HepG2 (cell line): ENCODE results near the gene RNF5. TPM values are rescaled to one million over a fixed set of nuclear protein-coding genes. Genes with fewer than 3 reads are reported as not detected.

ENCODE experiments used
- ATAC-seq: fragments of 200-7000 bp; cut with Tn5 transposase; 3 replicates; pipeline ENCODE4 v1.9.1; 2020; ENCODE audit warnings: mild to moderate bottlenecking, moderate library complexity
- BruUV-seq: library from RNA; stranded (reverse); fragments of 400-500 nt; replicated peaks from 2 replicates; lab custom pipeline; 2021; lab: Mats Ljungman, UMichigan
- CTCF ChIA-PET: fragments of 300-600 bp; formaldehyde crosslinking; extraction: SDS; loops from one replicate; lab custom pipeline; 2021; ENCODE audit warnings: low total read pairs, inconsistent platforms, low intra/inter-chr PET ratio; lab: Yijun Ruan, JAX
- POLR2A ChIA-PET: fragments of 350-600 bp; sonication (Branson Sonifier 250); formaldehyde crosslinking; loops from one replicate; lab custom pipeline; 2020; ENCODE audit warnings: antibody characterized with exemption, inconsistent platforms; lab: Yijun Ruan, JAX
- DNase-seq: peaks from one replicate; pipeline ENCODE4 v3.0.0-alpha.2; 2015; ENCODE audit warnings: low spot score
- FAIRE-seq: peaks from 3 replicates; lab custom pipeline; 2011; peaks lifted over from hg19 to GRCh38; lab: Jason Lieb, UNC
- H2AFZ ChIP-seq: one replicate; pipeline ENCODE4 v1.6.1; 2011; ENCODE audit warnings: low read length, inconsistent platforms
- H3K27ac ChIP-seq: fragments of 300-600 bp; 3 replicates; pipeline ENCODE4 v1.8.0; 2011; ENCODE audit warnings: mixed run types, mild to moderate bottlenecking, mixed read lengths, low read length, inconsistent platforms; ENCODE audit not compliant: insufficient read depth; ENCODE audit errors: extremely low read length
- H3K27me3 ChIP-seq, 2 experiments: fragments of 200-600 bp in 1 of 2; 2 replicates in 1 of 2; 3 replicates in 1 of 2; pipeline versions ENCODE4 v1.6.0 to v1.8.0; 2011; ENCODE audit warnings: low read length in 2 of 2, mild to moderate bottlenecking in 2 of 2, moderate library complexity in 2 of 2, inconsistent platforms in 1 of 2; ENCODE audit not compliant: insufficient read depth in 2 of 2, control insufficient read depth in 1 of 2
- H3K36me3 ChIP-seq, 2 experiments: fragments of 200-600 bp in 1 of 2; replicated peaks in 1 of 2; 2 replicates in 1 of 2; 3 replicates in 1 of 2; pipeline versions ENCODE4 v1.5.1 to v1.8.0; 2011; ENCODE audit warnings: low read length in 2 of 2, inconsistent platforms in 1 of 2; ENCODE audit not compliant: insufficient read depth in 2 of 2, control insufficient read depth in 1 of 2
- H3K4me1 ChIP-seq: 2 replicates; pipeline ENCODE4 v1.5.1; 2012; ENCODE audit warnings: low read length, inconsistent platforms; ENCODE audit not compliant: insufficient read depth
- H3K4me2 ChIP-seq: 2 replicates; pipeline ENCODE4 v1.6.0; 2011; ENCODE audit warnings: low read depth, low read length, inconsistent platforms
- H3K4me3 ChIP-seq, 3 experiments: fragments of 200-600 bp in 1 of 3; sonication (generic), shearing (Covaris generic) in 1 of 3; replicated peaks in 1 of 3; 2 replicates each; pipeline ENCODE4 v1.5.1; 2011 to 2016; ENCODE audit warnings: low read length in 3 of 3, inconsistent platforms in 2 of 3, low read depth in 2 of 3, mild to moderate bottlenecking in 2 of 3, control low read depth in 1 of 3, mixed read lengths in 1 of 3; ENCODE audit not compliant: insufficient read depth in 1 of 3
- H3K79me2 ChIP-seq: one replicate; pipeline ENCODE4 v1.6.1; 2011; ENCODE audit warnings: low read length, inconsistent platforms; ENCODE audit not compliant: insufficient read depth
- H3K9ac ChIP-seq: 2 replicates; pipeline ENCODE4 v1.6.0; 2011; ENCODE audit warnings: mild to moderate bottlenecking, low read depth, low read length, inconsistent platforms; ENCODE audit not compliant: insufficient read depth
- H3K9me3 ChIP-seq: 2 replicates; pipeline ENCODE4 v1.5.1; 2012; ENCODE audit warnings: mild to moderate bottlenecking, low read length
- H4K20me1 ChIP-seq: 2 replicates; pipeline ENCODE4 v1.6.0; 2011; ENCODE audit warnings: inconsistent platforms, mild to moderate bottlenecking, low read length, moderate library complexity; ENCODE audit not compliant: insufficient read depth
- CC2D1A ChIP-seq: sonication (generic); formaldehyde crosslinking; IDR thresholded peaks from 2 replicates; pipeline ENCODE4 v1.8.1; 2023; ENCODE audit warnings: mild to moderate bottlenecking, missing genetic modification reagents
- ETV6 ChIP-seq: sonication (generic); formaldehyde crosslinking; conservative IDR thresholded peaks from 2 replicates; pipeline ENCODE4 v1.4.0; 2020; ENCODE audit warnings: missing genetic modification reagents
- FOXK2 ChIP-seq: fragments of 450-650 bp; IDR thresholded peaks from 2 replicates; pipeline ENCODE4 v1.6.1; 2016
- FOXO1 ChIP-seq: sonication (generic); formaldehyde crosslinking; IDR thresholded peaks from 2 replicates; pipeline ENCODE4 v1.4.0; 2020; ENCODE audit warnings: missing genetic modification reagents
- GATAD2A ChIP-seq: IDR thresholded peaks from 2 replicates; pipeline ENCODE4 v1.6.1; 2016
- KMT2A ChIP-seq: sonication (generic); formaldehyde crosslinking; IDR thresholded peaks from 2 replicates; pipeline ENCODE4 v1.4.0; 2020; ENCODE audit warnings: missing genetic modification reagents
- REXO4 ChIP-seq: sonication (generic); formaldehyde crosslinking; IDR thresholded peaks from 2 replicates; pipeline ENCODE4 v1.8.0; 2022; ENCODE audit warnings: missing genetic modification reagents, mild to moderate bottlenecking, borderline replicate concordance
- RXRA ChIP-seq: sonication (generic); formaldehyde crosslinking; IDR thresholded peaks from 2 replicates; pipeline ENCODE4 v1.5.1; 2020; ENCODE audit warnings: missing genetic modification reagents
- SMAD1 ChIP-seq: sonication (generic); formaldehyde crosslinking; IDR thresholded peaks from 2 replicates; pipeline ENCODE4 v1.4.0; 2020; ENCODE audit warnings: missing genetic modification reagents, low read depth, mild to moderate bottlenecking, borderline replicate concordance
- ZNF292 ChIP-seq: sonication (generic); formaldehyde crosslinking; IDR thresholded peaks from 2 replicates; pipeline ENCODE4 v1.8.1; 2022; ENCODE audit warnings: mild to moderate bottlenecking, low read depth, missing genetic modification reagents, borderline replicate concordance
- ZNF724P ChIP-seq: sonication (generic); formaldehyde crosslinking; IDR thresholded peaks from 2 replicates; pipeline ENCODE4 v1.8.0; 2022; ENCODE audit warnings: missing genetic modification reagents, borderline replicate concordance
- WGBS: methylation state at CpG from one replicate; pipeline ENCODE4 v1.1.6; 2017; ENCODE audit warnings: low lambda C conversion rate; 5-methylcytosine and 5-hydroxymethylcytosine counted together
- in situ Hi-C: cut with HindIII; loops from 2 replicates; pipeline ENCODE4 v1.10.0; 2017; ENCODE audit warnings: low pct_unique_long_range_greater_than_20kb; ENCODE audit not compliant: extremely low pct_ligation_motif_present
- intact Hi-C: fragments of 100-400 bp; cut with micrococcal nuclease; formaldehyde crosslinking; loops from one replicate; pipeline ENCODE4 v1.10.0; 2022; ENCODE audit not compliant: unreplicated experiment
- polyA plus RNA-seq, 8 experiments: library from polyadenylated mRNA; depleted of rRNA in 3 of 8; stranded (reverse) in 7 of 8; unstranded in 1 of 8; fragments of >200 nt; fragmentation: Illumina TruSeq in 4 of 8; extraction: Trizol in 4 of 8; gene quantifications; 2 replicates each; pipeline versions ENCODE4 v1.2.1 to v1.2.3, GENCODE V29; 2011 to 2016; ENCODE audit warnings: low read depth in 4 of 8, missing spikeins in 1 of 8, mixed read lengths in 1 of 8; ENCODE audit not compliant: insufficient read depth in 1 of 8
- total RNA-seq, 5 experiments: library from RNA; depleted of rRNA; stranded (reverse); fragments of >200 nt; fragmentation: Illumina TruSeq; extraction: Trizol; gene quantifications; 2 replicates each; pipeline ENCODE4 v1.2.3, GENCODE V29; 2016; ENCODE audit warnings: low read depth in 1 of 5
- TF ChIP-seq, protein P1 (sequence below): sonication (generic); formaldehyde crosslinking; IDR thresholded peaks from 2 replicates; pipeline ENCODE4 v1.4.0; 2020; ENCODE audit warnings: low read depth, mild to moderate bottlenecking, missing genetic modification reagents
- TF ChIP-seq, protein P2 (sequence below): sonication (generic); formaldehyde crosslinking; IDR thresholded peaks from 2 replicates; pipeline ENCODE4 v1.4.0; 2020; ENCODE audit warnings: missing genetic modification reagents
- TF ChIP-seq, protein P3 (sequence below): sonication (generic); formaldehyde crosslinking; IDR thresholded peaks from 2 replicates; pipeline ENCODE4 v1.8.0; 2022; ENCODE audit warnings: mild to moderate bottlenecking, missing genetic modification reagents, borderline replicate concordance

RNF5 gene
- total and polyA plus RNA-seq, 2 of the 13 experiments (the other 11 are each of a cell fraction or from before 2014, with no cell fraction given) = 98.0 to 131 TPM

DNA sequence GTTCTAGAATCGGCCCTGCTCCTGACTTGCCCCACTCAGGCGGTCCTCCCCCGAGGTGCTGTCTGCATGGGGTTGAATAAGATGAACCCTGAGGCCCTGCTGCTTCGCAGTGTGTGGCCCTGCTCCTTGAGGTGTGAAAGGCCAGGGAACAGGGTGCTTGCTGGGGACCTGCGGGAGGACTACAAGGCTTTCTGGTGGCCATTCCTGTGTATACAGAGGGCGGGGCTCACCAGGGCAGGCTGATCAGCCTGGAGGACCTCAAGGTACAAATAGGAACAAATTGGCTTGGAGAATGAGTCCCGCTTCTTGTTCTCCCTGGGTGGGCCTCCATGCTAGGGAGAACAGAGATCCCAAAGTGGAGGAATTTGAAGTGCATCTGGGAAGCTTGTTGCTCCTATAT lies 40.0 kb downstream of the RNF5 start:
- Histone ChIP-seq H3K4me1 (no peaks in the 10 kb centered on the region), H4K20me1 (no peaks in the 10 kb centered on the region), H3K4me2 (no peak overlapping the region), H3K27me3 (peaks cover 11 to 75% of the 10 kb centered on the region in 2 experiments; a peak in 4 of 5 replicates), H3K9ac (no peak overlapping the region), H3K9me3 (no peaks in the 10 kb centered on the region), H2AFZ (no peak overlapping the region), H3K36me3 (no peaks in the 10 kb centered on the region), H3K4me3 (no peak overlapping the region), H3K27ac (no peak overlapping the region), H3K79me2 (no peaks in the 10 kb centered on the region)
- BruUV-seq = no TSS peak
- FAIRE-seq (no peak), DNase-seq (no peak), ATAC-seq (no peak)
- intact Hi-C loops = no loop called here
- WGBS = 11% methylated on average over 6 of the region's 7 CpGs
- TF ChIP-seq, protein P1, sequence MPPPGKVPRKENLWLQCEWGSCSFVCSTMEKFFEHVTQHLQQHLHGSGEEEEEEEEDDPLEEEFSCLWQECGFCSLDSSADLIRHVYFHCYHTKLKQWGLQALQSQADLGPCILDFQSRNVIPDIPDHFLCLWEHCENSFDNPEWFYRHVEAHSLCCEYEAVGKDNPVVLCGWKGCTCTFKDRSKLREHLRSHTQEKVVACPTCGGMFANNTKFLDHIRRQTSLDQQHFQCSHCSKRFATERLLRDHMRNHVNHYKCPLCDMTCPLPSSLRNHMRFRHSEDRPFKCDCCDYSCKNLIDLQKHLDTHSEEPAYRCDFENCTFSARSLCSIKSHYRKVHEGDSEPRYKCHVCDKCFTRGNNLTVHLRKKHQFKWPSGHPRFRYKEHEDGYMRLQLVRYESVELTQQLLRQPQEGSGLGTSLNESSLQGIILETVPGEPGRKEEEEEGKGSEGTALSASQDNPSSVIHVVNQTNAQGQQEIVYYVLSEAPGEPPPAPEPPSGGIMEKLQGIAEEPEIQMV = no peak
- TF ChIP-seq GATAD2A (CRISPR knock-in tag) = no peak
- no peak for TF ChIP-seq CC2D1A
- no peak for TF ChIP-seq FOXK2
- TF ChIP-seq FOXO1 (CRISPR knock-in tag) = no peak
- in situ Hi-C loops = no loop called here
- ChIA-PET POLR2A (no interaction called here), CTCF (no interaction called here)

DNA sequence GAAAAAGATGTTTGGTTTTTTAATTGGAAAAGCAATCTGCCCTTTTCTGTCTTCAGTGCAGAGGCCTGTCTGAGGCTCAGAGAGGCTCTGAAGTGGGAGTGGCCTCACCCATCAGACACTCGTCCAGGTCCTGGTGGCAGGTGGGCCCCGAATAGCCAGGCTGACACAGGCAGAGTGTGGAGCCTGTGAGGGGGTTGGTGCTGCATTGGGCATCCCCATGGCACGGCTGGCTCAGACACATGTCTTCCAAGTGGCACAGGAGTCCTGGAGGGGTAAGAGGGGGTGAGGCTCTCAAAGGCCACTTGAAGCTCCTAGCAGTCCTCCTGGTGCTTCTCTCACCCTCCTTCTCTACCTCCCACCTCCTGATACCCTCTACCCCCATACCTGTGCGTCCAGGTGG lies 41.8 kb downstream of the RNF5 start:
- Histone ChIP-seq H3K4me1 (no peaks in the 10 kb centered on the region), H3K4me3 (no peak overlapping the region), H3K27me3 (peaks cover 11 to 81% of the 10 kb centered on the region in 2 experiments; a peak in 4 of 5 replicates), H2AFZ (no peak overlapping the region), H3K9me3 (no peaks in the 10 kb centered on the region), H3K9ac (no peak overlapping the region), H3K27ac (no peak overlapping the region), H3K4me2 (no peak overlapping the region), H3K79me2 (no peaks in the 10 kb centered on the region), H4K20me1 (no peaks in the 10 kb centered on the region), H3K36me3 (no peaks in the 10 kb centered on the region)
- POLR2A ChIA-PET = no interaction called here
- DNase-seq (no peak), FAIRE-seq (no peak), ATAC-seq (no peak)
- WGBS = 7% methylated on average over 4 of the region's 4 CpGs
- in situ Hi-C loops (no loop called here), intact Hi-C loops (no loop called here)
- CTCF ChIA-PET = no interaction called here
- BruUV-seq = no TSS peak
- TF ChIP-seq ZNF724P (CRISPR knock-in tag) = no peak
- TF ChIP-seq KMT2A = no peak
- TF ChIP-seq, protein P2, sequence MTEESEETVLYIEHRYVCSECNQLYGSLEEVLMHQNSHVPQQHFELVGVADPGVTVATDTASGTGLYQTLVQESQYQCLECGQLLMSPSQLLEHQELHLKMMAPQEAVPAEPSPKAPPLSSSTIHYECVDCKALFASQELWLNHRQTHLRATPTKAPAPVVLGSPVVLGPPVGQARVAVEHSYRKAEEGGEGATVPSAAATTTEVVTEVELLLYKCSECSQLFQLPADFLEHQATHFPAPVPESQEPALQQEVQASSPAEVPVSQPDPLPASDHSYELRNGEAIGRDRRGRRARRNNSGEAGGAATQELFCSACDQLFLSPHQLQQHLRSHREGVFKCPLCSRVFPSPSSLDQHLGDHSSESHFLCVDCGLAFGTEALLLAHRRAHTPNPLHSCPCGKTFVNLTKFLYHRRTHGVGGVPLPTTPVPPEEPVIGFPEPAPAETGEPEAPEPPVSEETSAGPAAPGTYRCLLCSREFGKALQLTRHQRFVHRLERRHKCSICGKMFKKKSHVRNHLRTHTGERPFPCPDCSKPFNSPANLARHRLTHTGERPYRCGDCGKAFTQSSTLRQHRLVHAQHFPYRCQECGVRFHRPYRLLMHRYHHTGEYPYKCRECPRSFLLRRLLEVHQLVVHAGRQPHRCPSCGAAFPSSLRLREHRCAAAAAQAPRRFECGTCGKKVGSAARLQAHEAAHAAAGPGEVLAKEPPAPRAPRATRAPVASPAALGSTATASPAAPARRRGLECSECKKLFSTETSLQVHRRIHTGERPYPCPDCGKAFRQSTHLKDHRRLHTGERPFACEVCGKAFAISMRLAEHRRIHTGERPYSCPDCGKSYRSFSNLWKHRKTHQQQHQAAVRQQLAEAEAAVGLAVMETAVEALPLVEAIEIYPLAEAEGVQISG (CRISPR knock-in tag) = no peak
- no peak for TF ChIP-seq REXO4 (CRISPR knock-in tag)
- TF ChIP-seq RXRA (CRISPR knock-in tag) = no peak
- TF ChIP-seq, protein P3, sequence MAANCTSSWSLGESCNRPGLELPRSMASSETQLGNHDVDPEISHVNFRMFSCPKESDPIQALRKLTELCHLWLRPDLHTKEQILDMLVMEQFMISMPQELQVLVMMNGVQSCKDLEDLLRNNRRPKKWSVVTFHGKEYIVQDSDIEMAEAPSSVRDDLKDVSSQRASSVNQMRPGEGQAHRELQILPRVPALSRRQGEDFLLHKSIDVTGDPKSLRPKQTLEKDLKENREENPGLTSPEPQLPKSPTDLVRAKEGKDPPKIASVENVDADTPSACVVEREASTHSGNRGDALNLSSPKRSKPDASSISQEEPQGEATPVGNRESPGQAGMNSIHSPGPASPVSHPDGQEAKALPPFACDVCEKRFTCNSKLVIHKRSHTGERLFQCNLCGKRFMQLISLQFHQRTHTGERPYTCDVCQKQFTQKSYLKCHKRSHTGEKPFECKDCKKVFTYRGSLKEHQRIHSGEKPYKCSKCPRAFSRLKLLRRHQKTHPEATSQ = no peak
- no peak for TF ChIP-seq ZNF292 (CRISPR knock-in tag)
- TF ChIP-seq ETV6 (CRISPR knock-in tag) = no peak
- TF ChIP-seq SMAD1 (CRISPR knock-in tag) = no peak
